Measurements from ENCODE around the gene WDR64.

The WDR64 gene

DNA sequence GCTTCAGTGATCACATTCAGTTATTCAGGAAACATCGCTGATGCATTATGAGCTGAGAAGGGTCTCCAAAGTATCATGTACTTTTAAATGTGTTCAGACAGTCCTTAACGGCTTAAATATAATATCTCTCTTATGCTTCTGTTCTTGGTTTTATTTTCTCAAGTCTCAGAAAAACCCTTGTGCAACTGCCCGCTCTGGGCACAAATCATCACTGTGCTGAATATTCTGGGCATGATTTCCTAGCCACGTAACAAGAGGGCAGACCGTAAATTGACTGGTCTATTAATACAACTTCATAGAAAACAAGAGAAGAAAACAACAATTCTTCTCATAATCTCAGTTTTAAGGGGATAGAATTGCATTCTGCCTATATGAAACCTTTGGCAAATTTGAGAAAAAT lies 99.4 kb downstream of the WDR64 start:
- H3K4ac ChIP-seq (ENCODE audit: low read length) = no peak overlapping the region
- H3K4me1 ChIP-seq (ENCODE audit: control insufficient read depth in 2 of 2, insufficient read depth in 1 of 2, low read depth in 1 of 2, low read length in 2 of 2) = no peaks in the 10 kb centered on the region
- H3K79me1 ChIP-seq (ENCODE audit: low read depth, low read length) = no peaks in the 10 kb centered on the region
- no peak overlapping the region for H2AK5ac ChIP-seq (ENCODE audit: low read depth, low read length)
- H2AFZ ChIP-seq (ENCODE audit: low read length) = no peak overlapping the region
- H2BK120ac ChIP-seq (ENCODE audit: low read depth, low read length) = no peak overlapping the region
- H4K91ac ChIP-seq (ENCODE audit: low read depth, low read length, poor library complexity) = no peak overlapping the region
- no peak overlapping the region for H3K4me3 ChIP-seq (ENCODE audit: low read length in 2 of 2)
- H3K27me3 ChIP-seq (ENCODE audit: control insufficient read depth in 3 of 3, insufficient read depth in 3 of 3, low read depth in 1 of 3, low read length in 3 of 3) = no peaks in the 10 kb centered on the region
- no peak overlapping the region for H3K9ac ChIP-seq (ENCODE audit: low read depth, low read length, poor library complexity)
- WGBS, 2 donors (ENCODE audit: extremely low coverage in 2 of 2, insufficient read length in 2 of 2, insufficient replicate concordance in 1 of 2) = no CpG with 5 or more reads among the region's 5 CpGs
- no peak overlapping the region for H3K14ac ChIP-seq (ENCODE audit: low read length)
- no peaks in the 10 kb centered on the region for H3K36me3 ChIP-seq (replicated peaks in 1 of 2; ENCODE audit: control insufficient read depth in 2 of 2, insufficient read depth in 2 of 2, low read length in 2 of 2)
- no peak for DNase-seq (ENCODE audit: low spot score)
- H3K18ac ChIP-seq (ENCODE audit: low read length) = no peak overlapping the region
- H3K4me2 ChIP-seq (ENCODE audit: insufficient read depth, low read length, poor library complexity, severe bottlenecking) = no peak overlapping the region
- no peak overlapping the region for H2BK15ac ChIP-seq (ENCODE audit: low read length)
- no peak overlapping the region for H4K8ac ChIP-seq (ENCODE audit: low read depth, low read length)
- H2BK12ac ChIP-seq (ENCODE audit: low read length) = no peak overlapping the region
- no peaks in the 10 kb centered on the region for H3K9me3 ChIP-seq (replicated peaks in 1 of 2; ENCODE audit: control insufficient read depth in 2 of 2, insufficient read depth in 1 of 2, low read depth in 1 of 2, low read length in 2 of 2)
- H2BK5ac ChIP-seq (ENCODE audit: low read length) = no peak overlapping the region
- H3K27ac ChIP-seq (replicated peaks; ENCODE audit: low read length) = no peak overlapping the region
- no peak overlapping the region for H3K23ac ChIP-seq (ENCODE audit: low read depth, low read length, poor library complexity)

DNA sequence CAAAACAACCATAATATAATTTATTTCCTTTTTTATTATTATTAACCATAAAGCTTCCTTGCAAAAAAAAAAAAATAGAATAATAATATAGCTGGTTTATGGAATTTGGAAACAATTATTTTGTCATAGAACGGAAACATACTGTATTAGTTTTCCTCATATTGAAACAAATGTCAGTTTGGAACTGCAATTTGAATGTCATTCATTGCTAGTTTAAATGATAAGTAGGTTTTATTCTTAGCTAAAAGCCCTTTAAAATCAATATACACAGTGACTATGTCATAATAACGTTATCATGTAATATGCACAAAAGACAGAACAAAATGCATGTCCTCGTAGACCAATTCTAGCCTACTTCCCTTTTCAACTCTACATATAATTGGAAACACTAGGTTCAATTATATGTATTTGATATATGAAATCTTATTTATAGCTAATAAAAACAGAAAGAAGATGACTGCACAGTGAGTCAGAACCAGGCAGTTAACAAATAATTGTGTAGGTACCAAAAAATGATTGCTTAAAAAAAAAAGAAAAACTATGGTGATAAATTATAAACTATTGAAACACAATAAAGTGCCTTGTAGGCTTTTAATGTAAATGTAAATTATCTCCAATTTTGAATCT lies 110.7 kb downstream of the WDR64 start:
- Histone ChIP-seq H3K27ac (replicated peaks; ENCODE audit: low read length) (no peak overlapping the region), H3K79me1 (ENCODE audit: low read depth, low read length) (no peaks in the 10 kb centered on the region), H3K14ac (ENCODE audit: low read length) (no peak overlapping the region), H2AK5ac (ENCODE audit: low read depth, low read length) (no peak overlapping the region), H3K4ac (ENCODE audit: low read length) (no peak overlapping the region), H3K9ac (ENCODE audit: low read depth, low read length, poor library complexity) (no peak overlapping the region), H3K27me3 (ENCODE audit: control insufficient read depth in 3 of 3, insufficient read depth in 3 of 3, low read depth in 1 of 3, low read length in 3 of 3) (no peaks in the 10 kb centered on the region), H2BK12ac (ENCODE audit: low read length) (no peak overlapping the region), H3K4me3 (ENCODE audit: low read length in 2 of 2) (no peak overlapping the region), H3K23ac (ENCODE audit: low read depth, low read length, poor library complexity) (no peak overlapping the region), H3K4me1 (ENCODE audit: control insufficient read depth in 2 of 2, insufficient read depth in 1 of 2, low read depth in 1 of 2, low read length in 2 of 2) (no peaks in the 10 kb centered on the region), H3K9me3 (replicated peaks in 1 of 2; ENCODE audit: control insufficient read depth in 2 of 2, insufficient read depth in 1 of 2, low read depth in 1 of 2, low read length in 2 of 2) (no peaks in the 10 kb centered on the region), H2BK120ac (ENCODE audit: low read depth, low read length) (no peak overlapping the region), H2AFZ (ENCODE audit: low read length) (no peak overlapping the region), H4K91ac (ENCODE audit: low read depth, low read length, poor library complexity) (no peak overlapping the region), H2BK15ac (ENCODE audit: low read length) (no peak overlapping the region), H3K4me2 (ENCODE audit: insufficient read depth, low read length, poor library complexity, severe bottlenecking) (no peak overlapping the region), H3K18ac (ENCODE audit: low read length) (no peak overlapping the region), H2BK5ac (ENCODE audit: low read length) (no peak overlapping the region), H3K36me3 (replicated peaks in 1 of 2; ENCODE audit: control insufficient read depth in 2 of 2, insufficient read depth in 2 of 2, low read length in 2 of 2) (no peaks in the 10 kb centered on the region), H4K8ac (ENCODE audit: low read depth, low read length) (no peak overlapping the region)
- no peak for DNase-seq (ENCODE audit: low spot score)
- WGBS, 2 donors (ENCODE audit: extremely low coverage in 2 of 2, insufficient read length in 2 of 2, insufficient replicate concordance in 1 of 2) = no CpG with 5 or more reads among the region's 3 CpGs

DNA sequence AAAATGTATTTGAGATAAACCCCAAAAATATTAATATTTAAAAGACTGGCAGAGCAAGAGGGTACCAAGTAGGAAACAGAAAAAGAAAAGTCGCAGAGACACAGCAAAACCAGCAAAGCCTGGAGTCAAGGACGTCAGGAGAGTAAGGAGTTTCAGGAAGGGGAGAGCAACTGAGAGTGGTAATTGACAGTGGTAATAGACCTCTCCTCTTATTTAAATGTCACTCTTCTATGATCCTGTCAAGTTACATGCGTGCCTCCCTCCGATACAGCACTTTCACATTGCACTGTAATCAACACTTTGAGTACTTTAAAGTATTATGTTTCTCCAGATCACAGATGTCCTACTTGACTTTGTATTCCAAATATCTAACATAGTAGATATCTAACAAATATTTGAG lies 113.3 kb downstream of the WDR64 start:
- Histone ChIP-seq H2BK15ac (ENCODE audit: low read length) (no peak overlapping the region), H3K4me3 (ENCODE audit: low read length in 2 of 2) (no peak overlapping the region), H3K4me2 (ENCODE audit: insufficient read depth, low read length, poor library complexity, severe bottlenecking) (no peak overlapping the region), H3K18ac (ENCODE audit: low read length) (no peak overlapping the region), H2AFZ (ENCODE audit: low read length) (no peak overlapping the region), H3K79me1 (ENCODE audit: low read depth, low read length) (no peaks in the 10 kb centered on the region), H3K23ac (ENCODE audit: low read depth, low read length, poor library complexity) (no peak overlapping the region), H4K8ac (ENCODE audit: low read depth, low read length) (no peak overlapping the region), H2BK120ac (ENCODE audit: low read depth, low read length) (no peak overlapping the region), H3K36me3 (replicated peaks in 1 of 2; ENCODE audit: control insufficient read depth in 2 of 2, insufficient read depth in 2 of 2, low read length in 2 of 2) (no peaks in the 10 kb centered on the region), H3K27ac (replicated peaks; ENCODE audit: low read length) (no peak overlapping the region), H3K27me3 (ENCODE audit: control insufficient read depth in 3 of 3, insufficient read depth in 3 of 3, low read depth in 1 of 3, low read length in 3 of 3) (no peaks in the 10 kb centered on the region), H2AK5ac (ENCODE audit: low read depth, low read length) (no peak overlapping the region), H4K91ac (ENCODE audit: low read depth, low read length, poor library complexity) (no peak overlapping the region), H3K4me1 (ENCODE audit: control insufficient read depth in 2 of 2, insufficient read depth in 1 of 2, low read depth in 1 of 2, low read length in 2 of 2) (peaks cover 0 to 2% of the 10 kb centered on the region in 2 donors), H3K14ac (ENCODE audit: low read length) (no peak overlapping the region), H2BK5ac (ENCODE audit: low read length) (no peak overlapping the region), H3K9ac (ENCODE audit: low read depth, low read length, poor library complexity) (no peak overlapping the region), H2BK12ac (ENCODE audit: low read length) (no peak overlapping the region), H3K4ac (ENCODE audit: low read length) (no peak overlapping the region), H3K9me3 (replicated peaks in 1 of 2; ENCODE audit: control insufficient read depth in 2 of 2, insufficient read depth in 1 of 2, low read depth in 1 of 2, low read length in 2 of 2) (no peaks in the 10 kb centered on the region)
- no peak for DNase-seq (ENCODE audit: low spot score)
- WGBS, 2 donors (ENCODE audit: extremely low coverage in 2 of 2, insufficient read length in 2 of 2, insufficient replicate concordance in 1 of 2) = no CpG with 5 or more reads among the region's 4 CpGs

DNA sequence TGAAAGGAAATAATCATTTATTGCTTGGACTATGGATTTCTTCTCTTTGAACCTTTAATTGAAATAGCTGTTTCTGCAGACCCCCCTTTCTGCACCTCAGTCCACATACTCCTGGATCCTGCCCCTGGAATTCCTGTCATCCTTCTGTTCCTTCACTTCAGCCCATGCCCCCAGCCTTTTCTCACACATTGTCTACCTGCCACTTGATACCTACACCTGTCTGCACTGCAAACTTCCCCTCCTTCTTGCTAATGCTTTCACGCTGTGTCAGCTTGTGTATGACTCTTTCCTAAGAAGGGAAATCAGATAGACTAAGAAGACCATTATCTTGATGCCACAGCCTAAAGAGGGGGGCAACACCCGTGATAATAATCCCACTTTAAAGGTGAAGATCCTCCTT lies 115.7 kb downstream of the WDR64 start:
- no peak for DNase-seq (ENCODE audit: low spot score)
- Histone ChIP-seq H2AK5ac (ENCODE audit: low read depth, low read length) (no peak overlapping the region), H4K8ac (ENCODE audit: low read depth, low read length) (no peak overlapping the region), H3K27me3 (ENCODE audit: control insufficient read depth in 3 of 3, insufficient read depth in 3 of 3, low read depth in 1 of 3, low read length in 3 of 3) (no peaks in the 10 kb centered on the region), H2BK5ac (ENCODE audit: low read length) (no peak overlapping the region), H3K23ac (ENCODE audit: low read depth, low read length, poor library complexity) (no peak overlapping the region), H3K4ac (ENCODE audit: low read length) (no peak overlapping the region), H3K4me2 (ENCODE audit: insufficient read depth, low read length, poor library complexity, severe bottlenecking) (no peak overlapping the region), H2BK15ac (ENCODE audit: low read length) (no peak overlapping the region), H2AFZ (ENCODE audit: low read length) (no peak overlapping the region), H2BK12ac (ENCODE audit: low read length) (no peak overlapping the region), H3K4me1 (ENCODE audit: control insufficient read depth in 2 of 2, insufficient read depth in 1 of 2, low read depth in 1 of 2, low read length in 2 of 2) (peaks cover 0 to 2% of the 10 kb centered on the region in 2 donors), H2BK120ac (ENCODE audit: low read depth, low read length) (no peak overlapping the region), H4K91ac (ENCODE audit: low read depth, low read length, poor library complexity) (no peak overlapping the region), H3K14ac (ENCODE audit: low read length) (no peak overlapping the region), H3K79me1 (ENCODE audit: low read depth, low read length) (no peaks in the 10 kb centered on the region), H3K27ac (replicated peaks; ENCODE audit: low read length) (no peak overlapping the region), H3K36me3 (replicated peaks in 1 of 2; ENCODE audit: control insufficient read depth in 2 of 2, insufficient read depth in 2 of 2, low read length in 2 of 2) (no peaks in the 10 kb centered on the region), H3K4me3 (ENCODE audit: low read length in 2 of 2) (no peak overlapping the region), H3K9ac (ENCODE audit: low read depth, low read length, poor library complexity) (no peak overlapping the region), H3K18ac (ENCODE audit: low read length) (no peak overlapping the region), H3K9me3 (replicated peaks in 1 of 2; ENCODE audit: control insufficient read depth in 2 of 2, insufficient read depth in 1 of 2, low read depth in 1 of 2, low read length in 2 of 2) (no peaks in the 10 kb centered on the region)
- no CpG with 5 or more reads among the region's 2 CpGs for WGBS, 2 donors (ENCODE audit: extremely low coverage in 2 of 2, insufficient read length in 2 of 2, insufficient replicate concordance in 1 of 2)
